ES-I3 (cell line): ENCODE data around the gene BTBD17.

Experiments used
- H3K36me3 ChIP-seq: 2 replicates; pipeline ENCODE4 v1.6.1; 2013; ENCODE audit warnings: mild to moderate bottlenecking, low read length, control low read depth, moderate library complexity; ENCODE audit not compliant: insufficient read depth
- H3K4me1 ChIP-seq: 2 replicates; pipeline ENCODE4 v1.6.1; 2013; ENCODE audit warnings: mild to moderate bottlenecking, control low read depth, low read length; ENCODE audit not compliant: insufficient read depth
- H3K9ac ChIP-seq: 2 replicates; pipeline ENCODE4 v1.6.1; 2013; ENCODE audit warnings: low read depth, mild to moderate bottlenecking, low read length, moderate library complexity
- H3K9me3 ChIP-seq: 2 replicates; pipeline ENCODE4 v1.6.1; 2013; ENCODE audit warnings: mild to moderate bottlenecking, low read length, moderate library complexity; ENCODE audit not compliant: control insufficient read depth, insufficient read depth

Gene BTBD17

DNA sequence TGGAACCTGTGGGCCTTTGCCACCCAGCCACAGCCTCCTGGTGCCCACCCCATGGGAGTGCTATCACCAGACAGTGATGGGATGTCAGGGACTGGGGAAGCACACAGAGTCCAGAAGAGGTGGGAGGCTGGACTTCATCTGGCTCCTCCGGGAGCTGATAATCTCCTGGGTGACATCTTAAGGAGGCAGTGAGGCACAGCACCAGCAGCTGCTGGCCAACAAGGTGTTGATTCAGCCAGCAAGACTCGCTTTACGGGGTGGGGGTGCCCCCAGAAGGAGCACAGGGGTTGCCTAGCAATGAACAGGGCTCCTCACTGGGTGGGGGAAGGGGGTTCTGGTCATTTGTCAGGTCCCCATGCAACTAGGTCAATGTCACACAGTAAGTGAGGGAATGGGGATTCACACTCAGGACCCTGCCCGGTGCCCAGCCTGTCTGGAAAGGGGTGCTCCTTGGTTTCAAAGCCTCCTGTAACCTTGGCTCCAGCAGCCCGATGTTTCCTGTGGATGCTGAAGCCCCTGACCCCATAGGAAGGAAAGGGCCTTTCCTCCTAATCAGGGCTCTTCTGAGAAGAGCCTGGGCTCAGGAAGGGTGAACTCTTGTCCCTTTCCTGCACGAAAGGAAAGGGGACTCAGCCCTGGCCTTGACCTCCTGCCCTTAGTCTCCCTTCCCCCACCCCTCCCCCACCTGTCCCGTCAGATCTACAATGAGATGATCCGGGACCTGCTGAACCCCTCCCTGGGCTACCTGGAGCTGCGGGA is 18.0 kb downstream of the BTBD17 start:
- H3K4me1 ChIP-seq: peaks cover 6% of the 10 kb centered on the region; the same call in 1 of the 2 replicates

DNA sequence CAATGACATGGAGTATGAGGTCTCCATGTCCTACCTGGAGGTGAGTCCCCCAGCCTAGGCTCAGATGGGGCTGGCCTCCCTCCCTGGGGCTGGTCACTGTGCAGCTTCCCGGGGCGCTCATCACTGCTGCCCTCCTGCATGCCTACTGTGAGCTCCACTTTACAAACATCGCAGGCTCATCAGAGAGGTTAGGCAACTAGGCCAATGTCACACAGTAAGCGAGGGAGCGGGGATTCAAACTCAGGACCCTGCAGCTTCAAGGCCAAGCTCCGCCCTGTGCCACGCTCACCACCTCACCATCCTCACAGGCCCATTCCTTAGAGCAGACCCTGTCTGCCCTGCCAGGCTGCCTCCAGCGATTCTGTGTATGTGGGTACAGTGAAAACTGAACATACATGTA is 18.5 kb downstream of the BTBD17 start:
- Histone ChIP-seq H3K36me3 (no peaks in the 10 kb centered on the region), H3K9ac (no peak overlapping the region), H3K9me3 (no peaks in the 10 kb centered on the region), H3K4me1 (peaks cover 6% of the 10 kb centered on the region; the same call in 1 of the 2 replicates)

More for the DNA sequence above, 18.0 kb downstream of the BTBD17 start:
- Histone ChIP-seq H3K9me3 (no peaks in the 10 kb centered on the region), H3K36me3 (no peaks in the 10 kb centered on the region), H3K9ac (no peak overlapping the region)

DNA sequence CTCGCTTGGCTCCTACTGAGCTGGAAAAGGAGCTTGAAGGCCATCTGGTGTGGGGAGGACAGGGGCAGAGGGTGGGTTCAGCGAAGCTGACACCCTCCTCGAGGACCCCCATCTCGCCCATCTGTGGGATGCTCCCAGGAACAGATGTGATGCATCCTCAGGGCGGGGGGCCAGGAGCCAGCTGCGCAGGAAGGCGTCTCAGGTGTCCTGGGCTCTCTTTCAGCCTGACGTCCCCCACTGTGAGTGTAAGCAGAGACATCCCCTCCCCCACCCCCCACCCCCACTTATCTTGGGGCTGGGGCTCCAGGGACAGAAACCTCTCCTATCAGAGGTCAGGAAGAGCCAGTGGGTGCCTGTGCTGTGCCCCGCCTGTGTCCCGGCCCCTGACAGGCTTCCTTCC is 19.4 kb downstream of the BTBD17 start:
- Histone ChIP-seq H3K4me1 (peaks cover 6% of the 10 kb centered on the region; the same call in 1 of the 2 replicates), H3K9ac (no peak overlapping the region), H3K36me3 (no peaks in the 10 kb centered on the region), H3K9me3 (no peaks in the 10 kb centered on the region)

DNA sequence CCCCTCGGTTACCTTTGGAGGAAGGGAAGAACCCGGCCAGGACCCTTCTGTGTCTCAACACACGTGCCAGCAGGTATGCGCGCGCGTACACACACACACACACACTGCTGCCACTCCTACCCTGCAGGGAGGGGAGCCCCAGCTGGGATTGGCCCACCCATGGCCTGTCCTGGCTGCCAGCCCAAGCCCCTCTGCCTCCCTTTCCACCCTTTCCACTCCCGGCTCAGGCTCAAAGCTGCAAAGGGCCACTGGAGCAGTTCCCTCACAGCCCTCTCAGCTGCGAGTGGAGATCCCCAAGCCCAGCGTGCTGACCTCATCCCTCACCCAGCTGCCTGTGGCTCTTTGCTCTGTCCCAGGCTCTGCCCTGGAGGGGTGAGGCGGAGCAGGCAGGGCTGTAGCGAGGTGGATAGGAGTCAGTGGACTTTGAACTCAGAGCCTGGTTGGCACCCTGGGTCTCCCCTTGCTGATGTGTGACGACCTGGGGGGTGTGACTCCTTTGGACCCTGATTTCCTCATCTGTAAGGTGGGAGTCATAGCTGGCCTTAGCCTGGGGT is 21.1 kb downstream of the BTBD17 start:
- H3K4me1 ChIP-seq: peaks cover 6% of the 10 kb centered on the region; the same call in 1 of the 2 replicates
- H3K36me3 ChIP-seq: no peaks in the 10 kb centered on the region
- no peaks in the 10 kb centered on the region for H3K9me3 ChIP-seq
- H3K9ac ChIP-seq: no peak overlapping the region

DNA sequence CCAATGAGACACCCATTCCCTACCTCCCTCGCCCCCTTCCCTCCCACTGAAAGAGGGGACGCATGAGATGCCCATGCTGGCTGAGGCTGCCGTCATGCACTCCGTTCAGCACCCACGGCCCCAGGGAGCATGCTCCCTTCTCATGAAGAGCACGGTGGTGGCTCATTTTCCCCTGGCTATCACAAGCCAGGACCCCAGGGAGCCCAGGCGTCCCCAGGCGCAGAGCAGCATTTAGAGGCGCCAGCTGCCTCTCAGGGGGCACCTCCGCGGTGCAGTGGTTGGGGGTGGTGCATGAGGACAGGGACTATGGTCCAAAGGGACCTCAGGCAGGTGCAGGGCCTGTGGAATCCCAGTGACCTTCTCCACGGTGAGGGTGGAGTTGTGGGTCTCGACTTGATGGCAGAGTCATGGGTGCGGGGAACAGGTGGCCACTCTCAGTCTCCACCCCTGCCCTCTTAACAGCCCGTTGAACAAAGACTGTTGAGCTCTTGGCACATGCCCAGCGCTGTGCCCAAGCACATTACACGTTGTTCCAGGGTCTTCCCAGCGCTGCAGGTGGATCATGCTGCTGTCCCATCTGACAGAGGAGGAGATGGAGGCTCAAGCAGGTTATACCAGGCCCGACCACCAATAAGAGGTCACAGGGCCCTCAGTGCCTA is 22.0 kb downstream of the BTBD17 start:
- Histone ChIP-seq H3K4me1 (peaks cover 6% of the 10 kb centered on the region; the same call in 1 of the 2 replicates), H3K36me3 (no peaks in the 10 kb centered on the region), H3K9ac (no peak overlapping the region), H3K9me3 (peaks cover 3% of the 10 kb centered on the region; the same call in 1 of the 2 replicates)

DNA sequence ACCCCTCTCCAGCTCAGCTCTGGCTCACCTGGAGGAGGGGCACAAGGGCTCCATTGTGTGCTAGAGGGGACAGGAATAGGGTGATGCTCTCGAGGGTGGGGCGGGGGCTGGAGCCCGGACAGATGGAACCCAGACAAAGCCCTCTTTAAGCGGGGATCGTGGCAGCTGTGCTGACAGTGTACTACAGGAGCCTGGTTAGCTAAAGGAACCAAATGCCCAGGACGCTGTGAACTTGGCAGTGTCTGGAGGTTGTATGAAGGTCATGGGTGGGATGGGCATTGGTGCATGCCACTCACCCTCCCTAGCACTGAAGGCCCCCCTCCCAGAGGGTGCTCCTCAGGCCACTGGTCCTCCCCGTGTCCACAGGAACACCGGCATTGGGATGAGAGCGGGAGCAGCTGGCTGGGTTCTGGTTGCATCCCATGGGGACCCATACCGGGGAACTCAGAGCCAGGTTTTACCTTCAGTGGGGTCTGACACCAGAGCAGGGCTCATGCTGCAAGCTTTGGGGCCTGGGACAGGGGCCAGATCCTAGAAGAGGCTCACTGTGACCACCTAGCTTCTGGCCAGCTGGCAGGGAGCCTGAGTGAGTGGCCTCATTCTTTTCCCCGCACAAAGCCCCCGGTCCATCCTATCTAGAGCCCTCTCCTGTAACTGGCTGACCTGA is 23.7 kb downstream of the BTBD17 start:
- Histone ChIP-seq H3K9ac (no peak overlapping the region), H3K9me3 (peaks cover 12% of the 10 kb centered on the region; the same call in 1 of the 2 replicates), H3K36me3 (no peaks in the 10 kb centered on the region), H3K4me1 (peaks cover 6% of the 10 kb centered on the region; the same call in 1 of the 2 replicates)

DNA sequence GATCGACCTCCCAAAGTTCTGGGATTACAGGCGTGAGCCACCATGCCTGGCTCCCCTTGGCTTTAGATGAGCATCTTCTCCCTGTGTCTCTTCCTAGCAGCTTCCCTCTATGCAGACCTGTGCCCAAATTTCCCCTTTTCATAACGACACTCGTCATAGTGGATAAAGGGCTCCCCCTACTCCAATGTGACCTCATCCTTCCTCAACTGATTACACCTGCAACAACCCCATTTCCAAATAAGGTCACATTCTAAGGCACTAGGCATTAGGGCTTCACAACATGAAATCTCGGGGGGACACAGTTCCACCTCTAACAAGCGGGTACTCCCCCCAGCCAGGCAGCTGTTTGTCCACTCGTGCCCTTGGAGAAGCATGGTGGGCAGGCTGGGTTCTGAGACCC is 25.4 kb downstream of the BTBD17 start:
- peaks cover 17% of the 10 kb centered on the region; the same call in 1 of the 2 replicates for H3K4me1 ChIP-seq
- H3K9ac ChIP-seq: no peak overlapping the region
- H3K9me3 ChIP-seq: peaks cover 12% of the 10 kb centered on the region; the same call in 1 of the 2 replicates
- H3K36me3 ChIP-seq: no peaks in the 10 kb centered on the region

DNA sequence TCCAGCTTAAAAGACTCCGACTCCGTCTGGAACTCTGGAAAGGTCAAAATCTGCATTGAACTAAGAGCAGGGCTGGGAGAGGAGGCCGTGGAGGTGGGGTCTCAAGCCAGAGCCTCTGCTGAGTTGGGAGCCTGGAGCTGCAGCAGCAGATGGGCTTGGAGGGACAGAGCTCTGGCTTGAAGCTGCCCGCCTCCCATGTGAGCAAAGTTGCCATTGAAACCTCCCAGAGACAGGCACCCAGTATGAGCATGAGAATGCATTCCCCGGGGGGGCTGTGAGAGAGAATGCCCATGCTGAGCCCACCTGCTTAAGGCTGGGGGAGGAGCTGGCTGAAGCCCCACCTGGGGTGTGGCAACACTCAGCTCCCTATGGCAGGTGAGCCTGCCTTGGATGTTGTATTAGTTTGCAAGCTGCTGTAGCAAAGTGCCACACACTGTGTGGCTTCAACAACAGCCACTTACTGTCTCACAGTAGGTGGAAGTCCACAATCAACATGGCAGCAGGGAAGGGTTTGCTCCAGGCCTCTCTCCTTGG is 26.1 kb downstream of the BTBD17 start:
- H3K4me1 ChIP-seq: peaks cover 15% of the 10 kb centered on the region; the same call in 1 of the 2 replicates
- H3K9me3 ChIP-seq: peaks cover 12% of the 10 kb centered on the region; the same call in 1 of the 2 replicates
- no peak overlapping the region for H3K9ac ChIP-seq
- H3K36me3 ChIP-seq: no peaks in the 10 kb centered on the region

DNA sequence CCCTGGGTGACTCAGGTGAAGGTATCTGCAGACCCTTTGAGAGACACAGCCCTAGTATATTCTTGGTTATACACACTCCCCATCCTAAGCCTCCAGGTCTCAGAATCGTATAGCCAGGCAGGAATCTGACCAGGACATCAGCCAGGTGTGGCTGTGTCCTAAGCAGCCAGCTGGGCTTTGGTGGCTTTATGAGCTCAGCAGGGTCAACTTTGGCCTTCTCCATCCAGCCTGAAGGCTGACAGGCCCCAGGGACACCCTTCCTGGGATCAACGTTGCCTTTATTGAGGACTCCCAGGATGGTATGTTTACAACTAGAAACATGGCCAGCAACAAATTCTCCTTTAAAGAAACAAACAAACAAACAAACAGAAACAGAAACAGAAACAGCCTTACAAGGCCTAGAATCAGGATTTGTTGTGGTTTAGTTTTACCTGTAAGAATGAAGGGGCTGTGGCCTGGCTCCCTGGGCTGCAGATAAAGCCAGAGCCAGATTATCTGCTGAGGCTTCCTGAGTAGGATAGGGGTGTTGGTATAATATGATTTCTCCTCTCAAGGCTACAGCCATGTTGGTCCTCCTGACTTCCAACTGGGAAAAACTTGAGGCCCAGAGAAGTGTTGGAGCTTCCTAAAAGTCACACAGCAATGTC is 27.2 kb downstream of the BTBD17 start:
- H3K9ac ChIP-seq: no peak overlapping the region
- peaks cover 12% of the 10 kb centered on the region; the same call in 1 of the 2 replicates for H3K9me3 ChIP-seq
- peaks cover 11% of the 10 kb centered on the region; the same call in 1 of the 2 replicates for H3K4me1 ChIP-seq
- no peaks in the 10 kb centered on the region for H3K36me3 ChIP-seq

DNA sequence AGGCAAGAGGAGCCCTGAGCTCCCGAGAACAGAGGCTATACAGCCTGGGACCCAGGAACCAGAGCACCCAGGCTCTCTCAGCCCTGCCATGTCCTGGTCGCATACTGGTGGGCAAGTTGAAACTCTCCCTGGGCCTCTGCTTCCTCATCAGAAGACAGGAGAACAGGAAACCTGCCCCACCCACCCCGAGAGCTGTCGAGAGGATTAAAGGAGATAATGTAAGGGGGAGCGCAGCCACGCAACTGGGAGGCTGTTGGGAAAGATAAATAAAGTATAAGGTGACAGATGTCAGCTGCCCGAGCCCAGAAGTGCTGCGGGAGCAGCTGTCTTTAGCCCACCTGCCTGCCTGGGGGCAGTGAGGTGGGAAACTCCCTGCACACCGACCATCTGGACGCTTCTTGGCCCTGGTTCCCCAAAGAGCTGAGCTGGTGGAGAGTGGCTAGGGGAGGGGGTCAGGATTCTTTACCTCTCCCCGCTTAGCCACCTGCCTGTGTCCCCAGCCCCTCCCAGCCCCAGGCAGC is 28.8 kb downstream of the BTBD17 start:
- H3K9ac ChIP-seq: no peak overlapping the region
- H3K36me3 ChIP-seq: no peaks in the 10 kb centered on the region
- peaks cover 11% of the 10 kb centered on the region; the same call in 1 of the 2 replicates for H3K4me1 ChIP-seq
- H3K9me3 ChIP-seq: peaks cover 12% of the 10 kb centered on the region; the same call in 1 of the 2 replicates

DNA sequence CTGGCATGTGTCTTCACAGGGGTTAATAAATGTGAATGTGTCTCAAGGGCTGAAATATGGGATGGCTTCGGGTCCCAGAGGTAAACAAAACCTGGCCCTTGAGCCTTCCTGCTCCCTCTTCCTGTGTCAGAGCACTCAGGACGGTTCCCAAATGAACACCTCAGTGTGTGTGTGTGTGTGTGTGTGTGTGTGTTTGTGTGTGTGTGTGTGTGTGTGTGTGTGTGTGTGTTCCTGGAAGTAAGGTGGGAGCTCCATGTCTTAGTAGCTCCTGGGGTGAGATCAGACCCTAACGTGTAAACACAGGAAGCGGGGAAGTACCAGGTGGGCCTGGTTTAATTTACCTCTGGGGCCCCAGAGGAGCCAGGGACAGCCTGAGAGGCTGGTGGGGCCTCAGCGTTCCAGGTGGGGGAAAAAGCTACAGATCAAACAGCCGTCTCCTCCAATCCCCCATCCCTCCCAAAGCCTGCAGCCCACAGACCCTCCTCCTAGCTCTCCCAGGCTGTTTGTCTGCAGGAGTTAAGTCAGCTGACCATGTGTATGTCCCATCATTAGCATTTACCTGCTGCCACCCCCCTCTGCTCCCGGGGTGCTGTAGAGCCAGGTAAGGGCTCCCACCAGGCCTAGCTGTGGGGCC is 29.5 kb downstream of the BTBD17 start:
- H3K4me1 ChIP-seq: peaks cover 12% of the 10 kb centered on the region; the same call in 1 of the 2 replicates
- H3K36me3 ChIP-seq: no peaks in the 10 kb centered on the region
- H3K9ac ChIP-seq: no peak overlapping the region
- peaks cover 12% of the 10 kb centered on the region; the same call in 1 of the 2 replicates for H3K9me3 ChIP-seq

DNA sequence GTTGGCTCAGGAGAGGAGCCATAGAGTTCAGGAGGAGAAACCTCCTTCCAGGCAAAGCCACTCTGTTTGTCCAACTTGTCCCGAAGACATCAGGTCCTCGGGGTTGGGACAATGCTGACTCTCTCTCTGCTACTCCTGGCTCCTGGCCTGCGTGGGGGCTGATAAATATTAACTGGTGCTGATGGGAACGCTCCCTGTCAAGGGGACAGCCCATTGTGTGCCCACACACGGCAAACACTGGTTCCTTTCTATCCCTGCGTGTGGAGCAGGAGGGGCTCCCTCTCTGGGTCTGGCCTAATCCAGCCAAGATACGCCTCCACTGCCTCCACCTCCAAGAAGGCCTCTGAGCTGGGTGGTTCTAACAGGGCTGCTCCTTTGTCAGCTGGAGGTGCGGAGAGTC is 31.2 kb downstream of the BTBD17 start:
- Histone ChIP-seq H3K4me1 (peaks cover 20% of the 10 kb centered on the region; the same call in 1 of the 2 replicates), H3K9me3 (peaks cover 12% of the 10 kb centered on the region; the same call in 1 of the 2 replicates), H3K36me3 (no peaks in the 10 kb centered on the region), H3K9ac (no peak overlapping the region)

DNA sequence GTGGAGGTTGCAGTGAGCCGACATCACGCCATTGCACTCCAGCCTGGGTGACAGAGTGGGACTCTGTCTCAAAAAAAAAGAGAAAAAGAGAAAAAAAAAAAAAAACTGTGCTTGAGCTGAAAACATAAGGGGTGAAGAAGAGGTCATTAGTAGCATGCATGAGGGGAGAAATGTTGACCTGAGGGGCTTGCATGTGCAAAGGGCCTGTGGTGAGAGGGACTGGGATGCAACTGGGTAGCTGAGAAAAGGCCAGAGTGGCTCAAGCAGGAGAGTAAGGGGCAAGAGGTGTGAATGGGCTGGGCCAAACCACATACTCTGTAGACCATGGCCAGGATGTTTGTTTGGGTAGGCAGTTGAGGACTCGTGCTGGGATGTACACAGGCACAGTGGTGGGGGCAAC is 32.3 kb downstream of the BTBD17 start:
- Histone ChIP-seq H3K4me1 (peaks cover 21% of the 10 kb centered on the region; the same call in 1 of the 2 replicates), H3K9ac (no peak overlapping the region), H3K36me3 (no peaks in the 10 kb centered on the region), H3K9me3 (peaks cover 6% of the 10 kb centered on the region; the same call in 1 of the 2 replicates)
